NCI-H2196 (cell line): ENCODE data around the gene PAEP.

ENCODE experiments used
- DNase-seq: peaks from one replicate; lab custom pipeline; 2025; ENCODE audit not compliant: unreplicated experiment; lab: John Stamatoyannopoulos, UW

The PAEP gene

GRCh38 chr9:135612981-135613910, 51.7 kb downstream of the PAEP start:
- DNase-seq: no peak

DNA sequence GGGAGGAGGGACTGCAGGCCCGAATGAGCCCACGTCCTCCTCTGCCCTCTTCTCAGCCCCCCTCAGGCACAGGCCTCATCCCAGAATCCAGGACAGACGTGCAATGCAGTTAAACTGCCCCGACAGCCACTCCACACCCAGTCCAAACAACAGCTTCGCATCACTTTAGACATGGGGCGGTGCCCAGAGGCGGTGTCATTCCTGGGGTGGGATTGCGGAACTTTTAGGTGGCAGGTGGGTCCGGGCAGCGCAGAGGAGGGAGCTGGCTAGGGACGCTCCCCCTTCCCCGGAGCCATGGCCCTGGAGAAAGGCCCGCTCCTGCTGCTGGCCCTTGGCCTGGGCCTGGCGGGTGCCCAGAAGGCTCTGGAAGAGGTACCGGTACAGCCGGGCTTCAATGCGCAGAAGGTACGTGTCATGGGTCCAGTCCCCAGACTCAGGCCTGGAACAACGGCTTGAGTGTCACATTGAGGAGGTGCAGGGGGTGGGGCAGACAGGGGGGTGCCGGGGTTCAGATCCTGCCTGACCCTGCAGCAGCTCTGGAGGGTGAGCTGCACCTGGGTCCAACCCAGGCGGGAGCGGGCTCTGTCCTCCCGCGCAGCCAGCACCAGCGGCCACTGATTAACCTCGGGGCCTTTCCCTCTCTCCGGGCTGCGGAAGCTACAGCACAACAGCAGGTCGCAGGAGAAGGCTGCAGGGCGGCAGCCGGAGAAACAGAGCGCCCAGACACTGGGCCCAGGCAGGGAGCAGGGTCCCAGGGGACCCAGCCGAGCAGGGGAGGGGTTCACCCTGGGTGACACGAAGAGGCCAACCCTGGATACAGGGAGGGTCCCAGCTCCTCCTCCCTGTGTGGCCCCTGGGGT, 52.6 kb downstream of the PAEP start:
- no peak for DNase-seq

GRCh38 chr9:135614821-135615665, 53.5 kb downstream of the PAEP start:
- DNase-seq: no peak

DNA sequence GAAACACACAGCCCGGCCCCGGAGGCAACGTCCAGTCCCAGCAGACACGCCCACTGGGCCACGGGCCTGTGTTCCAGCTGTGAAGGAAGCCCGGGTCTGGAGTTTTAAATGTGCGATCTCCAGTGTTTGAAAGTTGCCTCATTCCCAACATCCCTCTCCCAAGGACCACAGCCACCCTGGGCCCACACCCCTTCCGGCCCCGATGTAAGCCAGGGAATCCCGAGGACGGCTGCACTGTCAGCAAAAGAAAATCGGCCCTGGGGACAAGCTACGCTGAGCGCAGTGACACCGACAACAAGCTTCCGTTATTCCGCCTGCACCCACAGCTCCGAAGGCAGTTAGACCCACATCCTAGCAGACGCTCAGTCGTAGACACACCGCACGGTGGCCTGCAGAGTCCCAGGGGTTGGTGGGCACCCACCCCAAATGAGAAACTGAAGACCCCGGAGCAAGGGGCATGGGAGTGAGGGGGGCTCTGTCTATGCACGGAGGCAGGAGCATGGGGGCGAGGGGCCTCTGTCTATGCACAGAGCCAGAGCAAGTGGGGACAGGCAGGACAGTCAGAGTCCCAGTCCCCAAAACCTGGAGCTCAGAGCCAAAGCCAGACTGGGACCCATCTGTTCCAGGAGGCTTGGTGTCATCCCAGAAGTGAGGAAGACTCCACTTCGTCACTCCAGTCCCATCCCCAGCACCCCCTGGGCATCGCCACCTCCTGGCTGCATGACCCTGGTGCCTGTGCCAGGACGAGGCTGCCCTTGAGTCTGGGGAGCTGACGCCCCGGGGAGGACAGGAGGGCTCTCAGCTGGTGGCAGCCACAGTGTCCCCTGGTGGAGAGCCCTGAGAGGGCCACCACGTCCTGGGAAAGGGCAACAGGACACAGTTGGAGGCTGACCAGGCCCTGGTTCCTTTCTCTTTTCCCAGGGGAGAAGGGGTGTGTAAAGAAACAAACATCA, 54.4 kb downstream of the PAEP start:
- no peak for DNase-seq
